SU-DHL-6 (cell line): ENCODE data around the gene ATXN2.
"Not testable (repeated sequence)": the region's sequence is repeated elsewhere in the genome, so short reads cannot be mapped to it uniquely, and the experiment has no call there.

Source experiments
- H2AFZ ChIP-seq: fragments of 200-600 bp; sonication (generic); 2 replicates; pipeline ENCODE4 v1.6.1; 2014; ENCODE audit warnings: low read depth, mild to moderate bottlenecking, moderate library complexity, mixed read lengths, antibody characterized with exemption, low read length; ENCODE audit not compliant: severe bottlenecking
- H3F3A ChIP-seq: fragments of 200-600 bp; shearing (Covaris generic); 2 replicates; pipeline ENCODE4 v1.6.0; 2016; ENCODE audit warnings: antibody characterized with exemption, mild to moderate bottlenecking; ENCODE audit not compliant: insufficient read depth
- H3K27ac ChIP-seq: fragments of 200-600 bp; sonication (generic); 2 replicates; pipeline ENCODE4 v1.5.1; 2016; ENCODE audit warnings: low read depth, mild to moderate bottlenecking, low read length, moderate library complexity, mixed read lengths
- H3K27me3 ChIP-seq: fragments of 200-600 bp; sonication (generic), shearing (Covaris generic); 2 replicates; pipeline ENCODE4 v1.6.0; 2014; ENCODE audit warnings: mild to moderate bottlenecking, low read length
- H3K36me3 ChIP-seq: fragments of 200-600 bp; sonication (generic); 2 replicates; pipeline ENCODE4 v1.6.1; 2014; ENCODE audit warnings: mild to moderate bottlenecking, low read length, mixed read lengths
- H3K4me2 ChIP-seq: fragments of 300-600, 200-600 bp; shearing (Covaris generic), sonication (generic); 2 replicates; pipeline ENCODE4 v1.6.0; 2014; ENCODE audit warnings: low read length, low read depth, mild to moderate bottlenecking; ENCODE audit not compliant: poor library complexity, severe bottlenecking
- H3K4me3 ChIP-seq: fragments of 200-600 bp; sonication (generic); 2 replicates; pipeline ENCODE4 v1.5.1; 2014; ENCODE audit warnings: antibody characterized with exemption, low read length, mild to moderate bottlenecking, mixed read lengths; ENCODE audit not compliant: insufficient read depth, poor library complexity, severe bottlenecking
- H3K79me2 ChIP-seq: fragments of 200-600 bp; sonication (generic); 2 replicates; pipeline ENCODE4 v1.6.1; 2014; ENCODE audit warnings: mild to moderate bottlenecking, low read length, moderate library complexity; ENCODE audit not compliant: insufficient read depth
- H3K9ac ChIP-seq: fragments of 200-600 bp; sonication (generic); 2 replicates; pipeline ENCODE4 v1.7.0; 2014; ENCODE audit warnings: mild to moderate bottlenecking, low read length
- H3K9me2 ChIP-seq: fragments of 200-600 bp; sonication (generic); replicated peaks from 2 replicates; pipeline ENCODE4 v1.6.1; 2014; ENCODE audit warnings: low read length; ENCODE audit not compliant: insufficient read depth
- H3K9me3 ChIP-seq: fragments of 200-600 bp; sonication (generic); 2 replicates; pipeline ENCODE4 v1.6.1; 2014; ENCODE audit warnings: low read length, mixed read lengths; ENCODE audit not compliant: insufficient read depth
- H4K20me1 ChIP-seq: fragments of 200-600 bp; sonication (generic); 2 replicates; pipeline ENCODE4 v1.6.1; 2014; ENCODE audit warnings: low read depth, mild to moderate bottlenecking, antibody characterized with exemption, low read length, moderate library complexity, mixed read lengths
- CTCF ChIP-seq: fragments of 200-600 bp; sonication (generic); IDR thresholded peaks from one replicate; pipeline ENCODE4 v1.5.1; 2017; ENCODE audit warnings: antibody characterized with exemption, mild to moderate bottlenecking, low read length, moderate library complexity; ENCODE audit not compliant: insufficient read depth, poor library complexity, severe bottlenecking
- EZH2phosphoT487 ChIP-seq: fragments of 200-600 bp; sonication (generic), shearing (Covaris generic); conservative IDR thresholded peaks from 2 replicates; pipeline ENCODE4 v1.6.1; 2018; ENCODE audit warnings: mild to moderate bottlenecking, antibody characterized with exemption, low read length, moderate library complexity, mixed read lengths

Gene ATXN2

GRCh38 chr12:111607239-111607638 lies 8.1 kb upstream of the ATXN2 start:
- no peaks in the 10 kb centered on the region for H3K9me3 ChIP-seq
- H2AFZ ChIP-seq: no peak overlapping the region
- no peaks in the 10 kb centered on the region for H3K9me2 ChIP-seq
- H3K79me2 ChIP-seq: no peaks in the 10 kb centered on the region
- no peak overlapping the region for H3K4me3 ChIP-seq
- no peaks in the 10 kb centered on the region for H3K27me3 ChIP-seq
- no peaks in the 10 kb centered on the region for H3F3A ChIP-seq
- no peaks in the 10 kb centered on the region for H3K36me3 ChIP-seq
- no peak overlapping the region for H3K27ac ChIP-seq
- H3K4me2 ChIP-seq: no peak overlapping the region
- H3K9ac ChIP-seq: no peak overlapping the region
- H4K20me1 ChIP-seq: no peaks in the 10 kb centered on the region
- TF ChIP-seq CTCF (no peak), EZH2phosphoT487 (no peak)

GRCh38 chr12:111606767-111607230 lies 7.7 kb upstream of the ATXN2 start:
- Histone ChIP-seq H4K20me1 (no peaks in the 10 kb centered on the region), H3K4me2 (no peak overlapping the region), H3K27me3 (no peaks in the 10 kb centered on the region), H2AFZ (no peak overlapping the region), H3K79me2 (no peaks in the 10 kb centered on the region), H3F3A (no peaks in the 10 kb centered on the region; the same call in 1 of the 2 replicates), H3K9me3 (no peaks in the 10 kb centered on the region), H3K36me3 (no peaks in the 10 kb centered on the region), H3K4me3 (no peak overlapping the region), H3K9ac (no peak overlapping the region), H3K27ac (no peak overlapping the region), H3K9me2 (no peaks in the 10 kb centered on the region)
- TF ChIP-seq CTCF: no peak
- TF ChIP-seq EZH2phosphoT487: no peak

- no peak overlapping the region for H3K27ac ChIP-seq
- H2AFZ ChIP-seq: no peak overlapping the region
- H3K9me2 ChIP-seq: no peaks in the 10 kb centered on the region
- no peaks in the 10 kb centered on the region for H3K36me3 ChIP-seq
- H4K20me1 ChIP-seq: no peaks in the 10 kb centered on the region
- H3K9me3 ChIP-seq: no peaks in the 10 kb centered on the region
- no peaks in the 10 kb centered on the region for H3K79me2 ChIP-seq
- H3K9ac ChIP-seq: no peak overlapping the region
- H3K4me3 ChIP-seq: no peak overlapping the region
- no peak overlapping the region for H3K4me2 ChIP-seq
- H3F3A ChIP-seq: no peaks in the 10 kb centered on the region; the same call in 1 of the 2 replicates
- TF ChIP-seq CTCF (no peak), EZH2phosphoT487 (no peak)
- no peaks in the 10 kb centered on the region for H3K27me3 ChIP-seq
Observed at GRCh38 chr12:111605911-111606766, 7.0 kb upstream of the ATXN2 start.

GRCh38 chr12:111602857-111603256 lies 3.7 kb upstream of the ATXN2 start:
- H2AFZ ChIP-seq, H3K4me2 ChIP-seq, H3K27me3 ChIP-seq, H3K4me3 ChIP-seq, H3K36me3 ChIP-seq, H3K9me2 ChIP-seq, H4K20me1 ChIP-seq, H3K79me2 ChIP-seq, H3F3A ChIP-seq, H3K27ac ChIP-seq, H3K9me3 ChIP-seq, H3K9ac ChIP-seq: not testable (repeated sequence)
